Keratinocyte (primary cell): ENCODE data around the gene PHRF1.

ENCODE experiments used
- EZH2 ChIP-seq: IDR thresholded peaks from one replicate; pipeline ENCODE4 v1.6.1; 2012; ENCODE audit warnings: inconsistent platforms, mild to moderate bottlenecking, low read length, moderate library complexity
- TF ChIP-seq, protein P1 (sequence below), 3 experiments: IDR thresholded peaks in 1 of 3; conservative IDR thresholded peaks in 1 of 3; optimal IDR thresholded peaks in 1 of 3; 2 replicates in 2 of 3; 3 replicates in 1 of 3; pipeline versions ENCODE3 to v1.5.1; 2011; ENCODE audit warnings: low read length in 3 of 3, mild to moderate bottlenecking in 3 of 3, moderate library complexity in 2 of 3, control low read depth in 1 of 3, inconsistent platforms in 1 of 3; ENCODE audit not compliant: insufficient read depth in 2 of 3; ENCODE audit errors: extremely low read depth in 1 of 3

DNA sequence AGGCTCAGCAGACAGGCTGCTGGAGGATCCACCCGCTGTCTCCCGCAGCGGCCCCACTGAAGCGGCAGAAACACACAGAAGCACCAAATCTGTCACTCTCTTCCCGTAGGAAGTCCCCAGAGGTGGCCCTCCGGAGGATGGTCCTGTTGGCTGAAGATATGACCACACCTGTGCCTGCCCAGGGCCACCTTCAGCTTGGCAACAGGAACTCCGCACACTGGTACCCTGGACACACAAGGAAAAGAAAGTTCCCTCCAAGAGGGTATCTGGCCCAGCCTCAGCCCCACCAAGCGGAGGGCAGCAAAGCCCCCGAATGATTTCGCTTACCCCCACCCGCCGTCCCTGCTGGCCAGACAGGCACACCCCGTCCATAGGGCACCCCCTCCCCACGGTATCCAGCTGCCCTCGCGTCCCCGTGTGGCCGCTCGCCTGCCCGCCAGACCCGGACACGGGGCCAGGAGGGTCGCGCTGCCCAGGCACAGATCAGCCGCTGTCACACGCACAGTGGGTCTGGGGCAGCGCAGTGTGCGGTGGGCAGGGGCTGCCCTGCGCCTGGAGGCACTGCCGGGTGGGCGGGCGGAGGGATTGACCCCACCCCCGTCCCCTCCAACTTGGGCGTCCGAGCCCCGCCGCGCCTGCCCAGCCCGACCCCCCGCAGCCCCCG is 8.5 kb upstream of the PHRF1 start:
- TF ChIP-seq, protein P1, sequence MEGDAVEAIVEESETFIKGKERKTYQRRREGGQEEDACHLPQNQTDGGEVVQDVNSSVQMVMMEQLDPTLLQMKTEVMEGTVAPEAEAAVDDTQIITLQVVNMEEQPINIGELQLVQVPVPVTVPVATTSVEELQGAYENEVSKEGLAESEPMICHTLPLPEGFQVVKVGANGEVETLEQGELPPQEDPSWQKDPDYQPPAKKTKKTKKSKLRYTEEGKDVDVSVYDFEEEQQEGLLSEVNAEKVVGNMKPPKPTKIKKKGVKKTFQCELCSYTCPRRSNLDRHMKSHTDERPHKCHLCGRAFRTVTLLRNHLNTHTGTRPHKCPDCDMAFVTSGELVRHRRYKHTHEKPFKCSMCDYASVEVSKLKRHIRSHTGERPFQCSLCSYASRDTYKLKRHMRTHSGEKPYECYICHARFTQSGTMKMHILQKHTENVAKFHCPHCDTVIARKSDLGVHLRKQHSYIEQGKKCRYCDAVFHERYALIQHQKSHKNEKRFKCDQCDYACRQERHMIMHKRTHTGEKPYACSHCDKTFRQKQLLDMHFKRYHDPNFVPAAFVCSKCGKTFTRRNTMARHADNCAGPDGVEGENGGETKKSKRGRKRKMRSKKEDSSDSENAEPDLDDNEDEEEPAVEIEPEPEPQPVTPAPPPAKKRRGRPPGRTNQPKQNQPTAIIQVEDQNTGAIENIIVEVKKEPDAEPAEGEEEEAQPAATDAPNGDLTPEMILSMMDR (optimal IDR thresholded peaks at IDR 0.05 in 1 of 3, IDR thresholded peaks at IDR 0.05 in 1 of 3, conservative IDR thresholded peaks at IDR 0.05 in 1 of 3; ENCODE audit: extremely low read depth in 1 of 3, insufficient read depth in 2 of 3, low read length in 3 of 3) = no peak
- no peak for TF ChIP-seq EZH2
